Muscle of back (tissue), 10 donors: ENCODE results near the gene CBS. TPM values are rescaled to one million over a fixed set of nuclear protein-coding genes. Genes with fewer than 3 reads are reported as not detected.

Source experiments
- polyA plus RNA-seq, 10 donors: library from polyadenylated mRNA; unstranded; fragments of 120-200 nt; gene quantifications; one replicate each; pipeline ENCODE4 v1.2.1, GENCODE V29; 2013; ENCODE audit not compliant: insufficient read length in 10 of 10

Gene CBS
- polyA plus RNA-seq, 10 donors, result 2.9 to 10.2 (median 6.0) TPM

Other genes starting within 250 kb of the CBS start
- 10 to 100 TPM in 1 of 10 donors, 1 to 10 TPM in 9; 5.2 to 10.4 (median 8.4) TPM for gene WDR4, start 196.3 kb downstream of the CBS start, polyA plus RNA-seq
- 10 to 100 TPM; 22.1 to 38.2 (median 32.4) TPM for gene NDUFV3, start 182.5 kb downstream of the CBS start, polyA plus RNA-seq
- gene ERVH48-1, start 150.2 kb downstream of the CBS start, polyA plus RNA-seq, result 1 to 10 TPM in 3 of 10 donors, under 1 TPM in 7; 0.23 to 1.6 (median 0.60) TPM
- gene PKNOX1, start 101.3 kb downstream of the CBS start, polyA plus RNA-seq, result 10 to 100 TPM; 14.3 to 19.9 (median 17.0) TPM
- 10 to 100 TPM in 9 of 10 donors, 1 to 10 TPM in 1; 8.6 to 45.0 (median 23.5) TPM for gene U2AF1, start 31.7 kb upstream of the CBS start, polyA plus RNA-seq
- not detected for gene CRYAA, start 93.2 kb upstream of the CBS start, polyA plus RNA-seq